GM12878 (cell line): ENCODE measurements around the gene MFAP2. TPM values are rescaled to one million over a fixed set of nuclear protein-coding genes. Genes with fewer than 3 reads are reported as not detected.
A peak's percentile ranks its signal among the peaks of the same experiment; 100 is the strongest.

Source experiments
- ATAC-seq: fragments of 200-7000 bp; cut with Tn5 transposase; 3 replicates; pipeline ENCODE4 v1.9.1; 2020; ENCODE audit warnings: mild to moderate bottlenecking, moderate library complexity
- BruUV-seq: library from RNA; stranded (reverse); fragments of 400-500 nt; replicated peaks from 2 replicates; lab custom pipeline; 2021; lab: Mats Ljungman, UMichigan
- CTCF ChIA-PET: fragments of 300-600 bp; sonication (Branson Sonifier 250); formaldehyde crosslinking; extraction: SDS; loops from one replicate; lab custom pipeline; 2021; ENCODE audit warnings: inconsistent platforms; lab: Yijun Ruan, JAX
- POLR2A ChIA-PET: fragments of 350-600 bp; formaldehyde crosslinking; extraction: SDS; loops from one replicate; lab custom pipeline; 2021; ENCODE audit warnings: inconsistent platforms; lab: Charles Lee
- RAD21 ChIA-PET: fragments of 300-600 bp; sonication (Branson Sonifier 250); formaldehyde crosslinking; loops from one replicate; lab custom pipeline; 2023; ENCODE audit warnings: antibody characterized with exemption; ENCODE audit not compliant: unreplicated experiment; lab: Charles Lee
- SMC1A ChIA-PET: fragments of 300-600 bp; sonication (Branson Sonifier 250); formaldehyde crosslinking; loops from one replicate; lab custom pipeline; 2023; ENCODE audit not compliant: unreplicated experiment, uncharacterized antibody; lab: Charles Lee
- DNase-seq: peaks from one replicate; pipeline ENCODE4 v3.0.0-alpha.2; 2011; ENCODE audit warnings: low read depth, low spot score
- FAIRE-seq: peaks from 3 replicates; lab custom pipeline; 2011; peaks lifted over from hg19 to GRCh38; lab: Jason Lieb, UNC
- H2AFZ ChIP-seq: 2 replicates; pipeline ENCODE4 v1.6.0; 2011; ENCODE audit warnings: low read depth, low read length, control low read depth; ENCODE audit not compliant: control insufficient read depth
- H3K27ac ChIP-seq: 2 replicates; pipeline ENCODE4 v1.5.1; 2011; ENCODE audit warnings: control low read depth; ENCODE audit not compliant: control insufficient read depth, insufficient read depth
- H3K27me3 ChIP-seq, 2 experiments: replicated peaks in 1 of 2; 2 replicates each; pipeline versions ENCODE4 v1.6.0 to v1.6.1; 2011; ENCODE audit warnings: low read length in 1 of 2; ENCODE audit not compliant: control insufficient read depth in 2 of 2, insufficient read depth in 2 of 2
- H3K36me3 ChIP-seq, 2 experiments: 2 replicates each; pipeline ENCODE4 v1.5.1; 2011; ENCODE audit warnings: low read length in 1 of 2; ENCODE audit not compliant: control insufficient read depth in 2 of 2, insufficient read depth in 2 of 2
- H3K4me1 ChIP-seq: 2 replicates; pipeline ENCODE4 v1.6.1; 2011; ENCODE audit warnings: mild to moderate bottlenecking, low read length, moderate library complexity, mixed read lengths; ENCODE audit not compliant: control insufficient read depth, insufficient read depth
- H3K4me2 ChIP-seq: 2 replicates; pipeline ENCODE4 v1.6.0; 2011; ENCODE audit warnings: control low read depth; ENCODE audit not compliant: control insufficient read depth, insufficient read depth
- H3K4me3 ChIP-seq: fragments of 200-600 bp; sonication (generic); 2 replicates; pipeline ENCODE4 v1.5.1; 2016
- H3K79me2 ChIP-seq: 2 replicates; pipeline ENCODE4 v1.6.0; 2011; ENCODE audit warnings: low read length; ENCODE audit not compliant: control insufficient read depth, insufficient read depth
- H3K9ac ChIP-seq: 2 replicates; pipeline ENCODE4 v1.8.0; 2011; ENCODE audit warnings: low read length, control low read depth, mixed read lengths; ENCODE audit not compliant: control insufficient read depth, insufficient read depth
- H3K9me3 ChIP-seq: replicated peaks from 3 replicates; pipeline ENCODE4 v1.5.1; 2011; ENCODE audit warnings: mild to moderate bottlenecking, low read length; ENCODE audit not compliant: control insufficient read depth, insufficient read depth
- H4K20me1 ChIP-seq: 2 replicates; pipeline ENCODE4 v1.6.0; 2011; ENCODE audit not compliant: control insufficient read depth, insufficient read depth
- CBX5 ChIP-seq: sonication (generic); IDR thresholded peaks from 2 replicates; pipeline ENCODE4 v1.6.1; 2016; ENCODE audit warnings: low read depth, moderate library complexity, mild to moderate bottlenecking, inconsistent platforms
- CEBPZ ChIP-seq: fragments of 150-350 bp; IDR thresholded peaks from 2 replicates; pipeline ENCODE4 v1.6.1; 2016; ENCODE audit warnings: low read depth, low read length
- IKZF1 ChIP-seq: fragments of 450-650 bp; conservative IDR thresholded peaks from 2 replicates; pipeline ENCODE4 v1.6.1; 2017; ENCODE audit warnings: antibody characterized with exemption, mild to moderate bottlenecking
- LARP7 ChIP-seq: fragments of 450-650 bp; IDR thresholded peaks from 2 replicates; pipeline ENCODE4 v1.6.1; 2017; ENCODE audit warnings: mild to moderate bottlenecking
- NFYA ChIP-seq: IDR thresholded peaks from 2 replicates; pipeline ENCODE4 v1.6.1; 2011; ENCODE audit warnings: low read depth, mild to moderate bottlenecking, low read length, improper control_type of control experiment, borderline replicate concordance
- POLR2AphosphoS5 ChIP-seq: IDR thresholded peaks from 2 replicates; pipeline ENCODE4 v1.6.1; 2011; ENCODE audit warnings: mild to moderate bottlenecking, low read length, inconsistent platforms
- POU2F2 ChIP-seq: IDR thresholded peaks from 3 replicates; pipeline ENCODE4 v1.6.1; 2011; ENCODE audit warnings: low read depth, mild to moderate bottlenecking, low read length, borderline replicate concordance
- RUNX3 ChIP-seq: IDR thresholded peaks from 2 replicates; pipeline ENCODE4 v1.6.1; 2012; ENCODE audit warnings: low read length, inconsistent platforms
- SP1 ChIP-seq: IDR thresholded peaks from one replicate; pipeline ENCODE4 v1.6.1; 2011; ENCODE audit warnings: low read depth, low read length
- SREBF1 ChIP-seq: IDR thresholded peaks from 2 replicates; pipeline ENCODE4 v1.6.1; 2012; ENCODE audit warnings: mild to moderate bottlenecking, low read length
- WGBS: methylation state at CpG from one replicate; pipeline ENCODE4 v1.1.6; 2016; ENCODE audit warnings: low lambda C conversion rate; ENCODE audit not compliant: insufficient replicate concordance, insufficient coverage; ENCODE audit errors: missing lambda C conversion rate; 5-methylcytosine and 5-hydroxymethylcytosine counted together
- in situ Hi-C: fragments of 300-500 bp; cut with MboI; formaldehyde crosslinking; loops from 9 replicates; pipeline ENCODE4 v1.14.3; 2018; ENCODE audit warnings: mixed read lengths
- intact Hi-C: fragments of 100-400 bp; cut with micrococcal nuclease; formaldehyde crosslinking; loops from one replicate; pipeline ENCODE4 v1.14.2; 2022; ENCODE audit not compliant: unreplicated experiment
- polyA plus RNA-seq, 11 experiments: library from polyadenylated mRNA; depleted of rRNA in 4 of 11; unstranded in 6 of 11; stranded (reverse) in 5 of 11; fragments of >200 nt; fragmentation: Nextera tagmentation in 4 of 11; fragmentation: Illumina TruSeq in 1 of 11; extraction: Ambion mirVana in 4 of 11; extraction: Trizol in 1 of 11; gene quantifications; 1 replicate in 1 of 11; 2 replicates in 10 of 11; pipeline versions ENCODE4 v1.2.1 to v1.2.3, GENCODE V29; 2011 to 2016; ENCODE audit warnings: inconsistent platforms in 2 of 11, missing spikeins in 2 of 11, low read depth in 1 of 11
- total RNA-seq, 4 experiments: library from RNA; depleted of rRNA in 3 of 4; stranded (reverse); fragments of >200 nt in 3 of 4; fragmentation: Illumina TruSeq in 1 of 4; extraction: Trizol in 1 of 4; gene quantifications; 2 replicates each; pipeline versions ENCODE4 v1.2.1 to v1.2.3, GENCODE V29; 2013 to 2021

Gene MFAP2
- total and polyA plus RNA-seq, 10 of the 15 experiments (the other 5 are each of a cell fraction or from before 2014, with no cell fraction given): 0.16 TPM; not detected in 9

GRCh38 chr1:17018849-17019248 lies 38.4 kb upstream of the MFAP2 start:
- TF ChIP-seq SP1 (no peak), CEBPZ (no peak), IKZF1 (no peak), POU2F2 (0 out of 3 replicates have a peak, but pooled peaks have one; percentile 23), SREBF1 (no peak), RUNX3 (peak; percentile 44), LARP7 (no peak), CBX5 (no peak), NFYA (no peak), POLR2AphosphoS5 (no peak)
- H3K4me2 ChIP-seq: no peak overlapping the region
- POLR2A ChIA-PET: interaction anchor here (0.9 kb wide), 1 partner anchor 9 kb away, joined by 3 read pairs; no protein-coding TSS in a partner anchor
- no peak overlapping the region for H3K4me3 ChIP-seq
- FAIRE-seq (no peak), ATAC-seq (peak; percentile 56; the same call in 2 of the 3 replicates), DNase-seq (no peak)
- H3K9me3 ChIP-seq: no peaks in the 10 kb centered on the region
- SMC1A ChIA-PET: interaction anchor here (0.5 to 1.4 kb wide), 4 partner anchors 9 to 1686 kb away, joined by 3 to 7 read pairs (median 4); no protein-coding TSS in a partner anchor
- no peak overlapping the region for H2AFZ ChIP-seq
- peaks cover 19 to 27% of the 10 kb centered on the region in 2 experiments for H3K36me3 ChIP-seq
- H4K20me1 ChIP-seq: no peaks in the 10 kb centered on the region
- intact Hi-C loops: no loop called here
- H3K4me1 ChIP-seq: peaks cover 37% of the 10 kb centered on the region
- H3K27ac ChIP-seq: peak overlapping the region; percentile 18; the same call in 1 of the 2 replicates
- no TSS peak for BruUV-seq
- in situ Hi-C loops: no loop called here
- H3K9ac ChIP-seq: no peak overlapping the region
- H3K27me3 ChIP-seq: no peaks in the 10 kb centered on the region
- RAD21 ChIA-PET: no interaction called here
- no peaks in the 10 kb centered on the region for H3K79me2 ChIP-seq
- whole genome bisulfite sequencing: 25% methylated on average over 1 of the region's 1 CpG
- CTCF ChIA-PET: interaction anchor here (1.6 kb wide), 1 partner anchor 29 kb away, joined by 6 read pairs; no protein-coding TSS in a partner anchor
